Superior temporal gyrus (tissue), 1 donor: ENCODE data around the gene DGKE.
A peak's percentile ranks its signal among the peaks of the same experiment; 100 is the strongest.

Source experiments
- DNase-seq: peaks from one replicate; pipeline ENCODE4 v3.0.0-alpha.2; 2016; ENCODE audit errors: extremely low spot score

The DGKE gene

DNA sequence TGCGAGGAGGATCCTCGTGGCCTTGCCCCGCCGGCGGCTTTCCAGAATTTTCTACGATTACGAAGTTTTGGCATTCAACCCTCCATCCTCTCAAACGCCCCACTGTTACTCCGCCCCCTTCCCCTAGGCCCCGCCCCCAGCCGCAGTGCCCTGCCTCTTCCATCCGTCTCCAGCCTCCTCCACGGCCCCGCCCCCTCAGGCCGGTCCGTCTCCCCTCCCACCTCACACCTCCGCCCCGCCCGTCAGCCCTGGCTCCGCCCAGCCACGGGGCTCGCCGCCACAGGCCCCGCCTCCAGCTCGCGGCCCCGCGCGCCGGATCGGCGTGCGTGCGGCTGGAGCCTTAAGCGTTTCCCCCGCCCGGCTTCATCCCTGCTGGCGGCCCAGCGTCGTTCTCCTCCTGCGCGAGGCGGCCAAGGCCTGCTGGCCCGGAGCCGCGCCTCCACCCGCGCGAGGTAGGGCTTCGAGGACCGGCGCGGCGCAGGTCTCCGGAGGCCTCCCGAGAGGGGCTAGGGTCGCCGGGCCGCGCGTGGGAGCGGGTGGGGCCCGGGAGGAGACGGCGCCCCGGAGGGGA is at the start of gene DGKE, which contains the start of gene C17orf67:
TSS of gene DGKE (plus strand) at position 343 of the 571 bp plus-strand sequence. CDS start 645 bp downstream, outside the sequence.
TSS of gene C17orf67 (minus strand) at position 112 of the 571 bp plus-strand sequence. CDS start 18,110 bp downstream, outside the sequence.
- DNase-seq, result peak; percentile 91

DNA sequence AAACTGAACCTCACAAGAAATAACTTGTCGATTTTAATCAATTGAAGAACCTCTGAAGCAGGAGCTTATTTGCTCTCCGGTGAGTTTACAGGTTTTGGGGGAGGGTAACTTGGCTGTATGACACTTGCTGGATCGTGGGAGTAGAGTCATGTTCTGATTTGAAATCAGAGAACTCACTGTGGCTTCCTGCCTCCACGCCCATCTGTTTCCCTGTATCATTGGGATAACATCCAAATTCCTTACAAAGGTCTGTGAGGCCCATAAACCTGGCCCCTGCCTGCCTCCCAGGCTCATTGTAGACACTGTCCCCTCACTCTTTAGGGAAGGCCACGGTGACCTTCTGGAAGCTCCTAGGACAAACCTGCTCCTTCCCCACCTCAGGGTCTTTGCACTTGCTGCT is 48.5 kb upstream of the DGKE start:
- no peak for DNase-seq

- no peak for DNase-seq
These were observed 47.8 kb upstream of the DGKE start for GRCh38 chr17:56785997-56786680.

- no peak for DNase-seq
These were observed 46.9 kb upstream of the DGKE start for GRCh38 chr17:56786989-56787482.

- DNase-seq, result no peak
These were observed 41.7 kb upstream of the DGKE start for GRCh38 chr17:56792267-56792666.

DNA sequence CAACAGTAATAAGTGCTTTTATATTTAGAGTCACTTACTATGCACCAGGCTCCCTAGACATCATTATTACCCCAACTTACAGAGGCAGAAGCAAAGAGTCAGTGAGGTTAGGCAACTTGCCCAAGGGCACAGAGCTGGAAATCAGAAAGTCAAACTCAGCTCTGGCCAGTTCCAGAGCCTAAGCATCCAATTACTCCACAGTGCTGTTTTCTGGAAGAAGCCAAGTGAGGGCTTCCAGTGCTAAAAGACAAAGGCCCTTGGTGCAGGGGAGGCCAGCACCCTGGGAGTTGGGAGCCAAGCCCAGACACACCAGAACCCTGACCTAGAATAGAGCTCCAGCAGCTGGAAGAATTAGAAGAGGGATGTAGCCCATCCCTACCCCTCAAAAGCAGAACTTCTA is 40.4 kb upstream of the DGKE start:
- no peak for DNase-seq

DNA sequence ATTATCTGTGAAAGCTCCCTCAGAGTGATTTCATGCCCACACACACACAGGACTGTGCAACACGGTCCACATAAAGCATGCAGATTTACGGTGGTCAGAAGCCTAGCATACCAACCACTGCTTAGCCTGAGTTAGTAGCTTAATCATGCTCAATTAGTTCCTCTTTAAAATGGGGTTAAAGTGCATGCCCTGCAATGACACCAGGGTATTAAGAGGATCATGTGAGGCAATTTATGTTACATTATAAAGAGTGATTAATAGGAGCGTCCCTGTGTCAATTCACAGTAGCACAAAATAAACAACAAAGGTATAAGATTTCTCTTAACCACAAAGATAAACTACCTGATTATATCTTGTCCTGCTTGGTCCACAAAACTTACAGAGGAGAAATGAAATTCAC is 40.0 kb upstream of the DGKE start:
- DNase-seq, result no peak

DNA sequence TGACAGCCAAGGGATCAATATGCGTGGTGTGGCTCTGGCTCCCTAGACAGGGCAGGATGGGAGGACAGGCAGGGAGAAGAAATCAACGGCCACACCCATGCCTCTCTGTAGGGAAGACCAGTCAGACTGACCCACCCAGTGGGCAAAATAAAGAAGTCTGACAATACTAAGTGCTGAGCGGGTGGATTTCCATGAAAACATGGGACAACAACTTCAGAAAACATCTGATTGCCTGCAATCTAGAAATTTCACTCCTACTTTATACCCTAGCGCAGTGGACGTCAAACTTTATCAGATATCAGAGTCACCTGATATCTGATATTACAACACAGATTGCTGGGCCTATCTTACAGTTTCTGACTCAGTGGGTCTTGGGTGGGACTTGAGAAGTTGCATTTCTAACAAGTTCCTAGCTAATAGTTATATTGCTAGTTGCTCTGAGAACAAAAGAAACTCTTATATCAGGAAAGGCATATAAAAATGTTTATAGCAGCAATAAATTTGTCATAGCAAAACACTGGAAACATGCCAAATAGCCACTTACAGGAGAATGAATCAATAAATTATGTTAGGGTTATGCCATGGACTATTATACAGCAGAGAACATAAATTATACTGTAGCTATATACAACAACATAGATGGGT is 38.6 kb upstream of the DGKE start:
- no peak for DNase-seq

DNA sequence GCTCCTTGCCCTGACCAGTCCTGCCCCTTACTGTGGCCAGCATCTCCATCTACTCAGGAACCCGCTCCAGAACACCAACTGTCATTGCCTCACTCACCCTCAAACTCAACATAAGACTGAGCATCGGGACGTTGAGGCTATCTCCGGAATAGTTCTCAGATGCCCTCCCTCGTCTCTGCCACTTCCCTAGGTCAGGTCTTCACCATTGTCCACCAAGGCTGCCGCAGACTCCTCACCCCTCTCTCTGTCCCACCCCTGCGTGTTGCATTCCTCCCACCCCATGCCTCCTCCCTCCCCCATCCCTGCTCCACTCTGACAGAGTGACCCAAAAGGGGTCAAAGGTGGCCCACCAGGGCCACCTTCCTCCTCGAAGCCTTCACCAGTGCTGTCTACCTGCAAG is 37.4 kb upstream of the DGKE start:
- DNase-seq, result no peak

- no peak for DNase-seq
These were observed 35.0 kb upstream of the DGKE start for GRCh38 chr17:56798916-56799315.

DNA sequence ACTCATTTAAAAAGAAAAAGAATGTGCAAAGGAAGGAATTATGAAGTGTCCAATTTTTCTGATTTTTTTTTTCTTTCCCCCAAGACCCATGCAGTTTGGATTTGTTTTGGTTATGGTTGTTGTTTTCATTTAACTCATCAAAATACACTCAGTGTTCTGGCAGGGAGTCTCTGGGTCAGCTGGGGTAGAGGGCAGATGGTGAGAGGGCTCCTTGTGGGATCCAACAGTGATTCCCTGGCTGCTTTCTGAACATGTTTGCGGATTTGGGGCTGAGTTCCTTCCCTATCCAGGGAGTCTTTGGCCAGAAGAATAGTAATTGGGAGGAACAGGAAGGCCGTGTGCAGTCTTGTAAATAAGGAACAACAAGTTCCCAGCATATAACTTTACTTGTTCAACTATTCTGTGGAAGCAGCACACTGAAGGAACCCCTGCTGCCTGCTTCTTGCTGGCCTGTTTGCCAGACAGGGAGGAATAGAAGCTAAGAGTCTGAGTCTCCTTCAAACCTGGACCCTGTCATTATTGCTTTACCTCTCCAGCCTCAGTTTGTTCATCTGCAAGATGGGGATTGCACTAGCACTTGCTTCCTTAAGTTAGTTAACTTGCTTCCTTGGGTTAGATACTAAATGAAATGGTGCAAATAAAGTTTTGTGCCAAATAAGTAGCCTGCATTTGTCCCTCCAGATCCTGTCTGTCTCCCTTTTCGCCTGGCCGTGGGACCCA is 32.3 kb upstream of the DGKE start:
- no peak for DNase-seq

GRCh38 chr17:56803071-56803470 is 30.9 kb upstream of the DGKE start:
- DNase-seq, result no peak

DNA sequence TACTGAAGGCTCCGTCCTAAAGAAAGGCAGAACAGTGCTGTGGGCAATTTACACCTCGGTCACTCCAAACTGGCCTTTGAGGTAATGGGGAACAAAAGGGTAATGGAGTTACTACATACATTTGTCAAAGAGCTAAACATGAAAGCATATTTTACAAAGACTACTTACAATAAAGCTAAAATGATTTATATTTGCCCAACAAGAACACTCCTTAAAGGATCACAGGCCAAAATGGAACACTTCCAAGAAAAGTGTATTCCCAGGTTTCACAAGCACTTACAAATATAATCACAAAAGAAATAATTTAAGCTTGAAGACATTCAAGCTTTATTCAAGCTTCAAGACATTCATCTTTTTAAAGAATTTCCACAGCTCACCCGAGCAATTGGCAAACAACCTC is 29.5 kb upstream of the DGKE start:
- no peak for DNase-seq

- no peak for DNase-seq
These were observed 27.0 kb upstream of the DGKE start for GRCh38 chr17:56806949-56807348.

DNA sequence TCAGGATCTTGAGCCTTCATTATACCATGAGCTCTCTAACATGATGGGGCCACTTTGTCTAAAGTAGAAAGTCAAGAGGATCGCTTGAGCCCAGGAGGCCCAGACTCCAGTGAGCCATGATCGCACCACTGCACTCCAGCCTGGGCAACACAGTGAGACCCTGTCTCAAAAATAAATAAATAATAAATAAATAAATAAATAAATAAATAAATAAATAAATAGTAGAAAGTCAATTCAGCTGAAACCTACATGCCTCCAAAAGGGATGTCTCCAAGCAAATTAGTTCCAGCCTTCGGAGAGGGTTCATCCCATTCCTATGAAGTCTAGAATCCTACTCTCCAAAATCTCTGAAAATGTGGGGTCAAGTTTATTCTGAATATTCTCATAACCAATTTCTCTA is 26.2 kb upstream of the DGKE start:
- no peak for DNase-seq

DNA sequence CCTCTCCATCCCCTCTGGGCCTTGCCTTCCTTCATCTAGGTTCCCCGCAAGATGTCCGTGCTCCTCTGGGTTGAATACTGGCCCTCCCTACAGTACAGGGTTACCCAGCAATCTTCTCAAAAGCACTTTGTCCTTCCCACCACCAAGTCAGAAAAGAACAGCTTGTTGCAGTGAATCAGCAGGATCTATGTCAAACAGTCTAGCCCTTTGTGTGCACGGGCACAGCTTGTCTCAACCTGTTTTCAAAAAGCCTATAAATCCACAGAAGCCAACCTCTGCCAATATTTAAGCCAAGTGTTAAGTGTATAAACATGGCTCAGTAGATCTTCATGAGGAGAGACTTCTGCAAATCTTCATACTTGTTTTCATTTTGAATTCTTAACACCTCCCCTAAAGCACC is 25.4 kb upstream of the DGKE start:
- no peak for DNase-seq

DNA sequence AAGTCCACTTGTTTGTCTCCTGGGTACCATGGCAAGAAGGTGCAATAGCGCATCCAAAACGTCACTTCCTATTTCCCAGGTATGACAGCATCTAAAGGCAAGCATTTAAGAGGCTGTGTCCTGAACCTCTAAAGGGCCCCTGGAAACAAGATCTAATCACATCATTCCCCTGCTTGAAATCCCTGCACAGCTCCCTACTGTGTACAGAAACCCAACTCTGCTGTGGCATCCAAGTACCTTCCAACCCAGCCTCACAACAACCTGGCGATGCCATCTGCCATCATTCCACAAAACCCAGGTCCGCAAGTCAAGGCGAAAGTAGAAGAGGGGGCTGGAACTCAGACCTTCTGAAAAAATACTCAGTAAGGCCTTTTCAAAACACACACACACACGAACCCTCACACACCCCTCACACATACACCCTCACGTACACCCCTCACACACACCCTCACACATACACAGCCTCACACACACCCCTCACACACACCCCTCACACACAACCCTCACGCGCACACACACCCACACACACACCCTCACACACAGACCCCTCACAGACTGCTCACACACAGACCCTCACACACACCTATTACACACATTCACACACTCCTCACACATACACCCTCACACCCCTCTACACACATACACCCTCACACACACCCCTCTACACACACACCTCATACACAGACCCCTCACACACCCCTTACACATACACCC is 24.7 kb upstream of the DGKE start:
- no peak for DNase-seq

GRCh38 chr17:56809820-56810179 is 24.2 kb upstream of the DGKE start:
- DNase-seq, result no peak

DNA sequence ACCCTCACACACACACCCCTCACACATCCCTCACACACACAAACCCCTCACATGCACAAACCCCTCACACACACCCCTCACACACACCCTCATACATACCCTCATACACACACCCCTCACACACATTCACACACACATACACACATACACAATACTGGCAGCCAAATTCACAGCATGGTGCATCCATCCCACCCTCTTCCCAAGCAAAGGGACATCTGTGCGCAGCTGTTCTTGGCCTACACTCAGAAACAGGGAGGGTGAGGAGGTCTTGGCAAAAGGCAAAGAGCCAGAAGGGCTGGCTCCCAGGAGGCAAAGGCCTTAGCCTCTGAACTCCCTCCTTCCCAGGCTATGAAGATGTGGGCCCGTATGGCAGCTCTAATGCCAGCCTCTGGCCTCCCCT is 23.6 kb upstream of the DGKE start:
- no peak for DNase-seq

GRCh38 chr17:56810891-56811775 is 22.8 kb upstream of the DGKE start:
- no peak for DNase-seq

- DNase-seq, result no peak
These were observed 21.0 kb upstream of the DGKE start for GRCh38 chr17:56812901-56813388.
